Hepatocyte (in vitro differentiated cells): ENCODE measurements around the gene TSHZ1.

Experiments
- EZH2 ChIP-seq: fragments of 200-600 bp; sonication (generic); IDR thresholded peaks from 2 replicates; pipeline ENCODE4 v1.6.1; 2016; ENCODE audit warnings: antibody characterized with exemption, mild to moderate bottlenecking, borderline replicate concordance
- EZH2phosphoT487 ChIP-seq: fragments of 200-600 bp; sonication (generic); IDR thresholded peaks from one replicate; pipeline ENCODE4 v1.6.1; 2018; ENCODE audit warnings: antibody characterized with exemption, mild to moderate bottlenecking, low read depth, moderate library complexity; ENCODE audit not compliant: unreplicated experiment, severe bottlenecking
- TF ChIP-seq, protein P1 (sequence below): fragments of 200-600 bp; sonication (generic); IDR thresholded peaks from 2 replicates; pipeline ENCODE4 v1.5.1; 2016; ENCODE audit warnings: antibody characterized with exemption, mild to moderate bottlenecking; ENCODE audit not compliant: poor library complexity

DNA sequence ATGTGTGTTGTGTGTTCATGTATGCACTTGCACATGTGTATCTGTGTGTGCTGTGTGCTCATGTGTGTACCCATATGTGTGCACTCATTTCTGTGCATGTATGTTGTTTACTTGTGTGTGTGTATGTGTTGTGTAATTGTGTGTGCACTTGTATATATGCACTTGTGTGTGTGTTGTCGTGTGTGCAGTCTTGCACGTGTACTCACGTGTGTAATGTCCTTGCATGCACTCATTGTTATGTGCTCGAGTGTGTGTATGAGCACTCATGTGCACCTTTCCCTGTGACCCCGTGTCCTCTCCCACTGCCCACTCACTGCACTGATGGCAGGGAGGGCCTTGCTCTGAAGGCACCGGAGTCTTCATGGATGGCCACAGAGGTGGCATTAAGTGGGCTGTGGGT lies 124.9 kb downstream of the TSHZ1 start:
- TF ChIP-seq EZH2 (no peak), EZH2phosphoT487 (no peak)
- TF ChIP-seq, protein P1, sequence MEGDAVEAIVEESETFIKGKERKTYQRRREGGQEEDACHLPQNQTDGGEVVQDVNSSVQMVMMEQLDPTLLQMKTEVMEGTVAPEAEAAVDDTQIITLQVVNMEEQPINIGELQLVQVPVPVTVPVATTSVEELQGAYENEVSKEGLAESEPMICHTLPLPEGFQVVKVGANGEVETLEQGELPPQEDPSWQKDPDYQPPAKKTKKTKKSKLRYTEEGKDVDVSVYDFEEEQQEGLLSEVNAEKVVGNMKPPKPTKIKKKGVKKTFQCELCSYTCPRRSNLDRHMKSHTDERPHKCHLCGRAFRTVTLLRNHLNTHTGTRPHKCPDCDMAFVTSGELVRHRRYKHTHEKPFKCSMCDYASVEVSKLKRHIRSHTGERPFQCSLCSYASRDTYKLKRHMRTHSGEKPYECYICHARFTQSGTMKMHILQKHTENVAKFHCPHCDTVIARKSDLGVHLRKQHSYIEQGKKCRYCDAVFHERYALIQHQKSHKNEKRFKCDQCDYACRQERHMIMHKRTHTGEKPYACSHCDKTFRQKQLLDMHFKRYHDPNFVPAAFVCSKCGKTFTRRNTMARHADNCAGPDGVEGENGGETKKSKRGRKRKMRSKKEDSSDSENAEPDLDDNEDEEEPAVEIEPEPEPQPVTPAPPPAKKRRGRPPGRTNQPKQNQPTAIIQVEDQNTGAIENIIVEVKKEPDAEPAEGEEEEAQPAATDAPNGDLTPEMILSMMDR: no peak
